A204.1 (cell line): Measurements from ENCODE around the gene RALGDS.
"Not testable (repeated sequence)": the region's sequence is repeated elsewhere in the genome, so short reads cannot be mapped to it uniquely, and the experiment has no call there.

Source experiments
- FAIRE-seq: peaks from 2 replicates; lab custom pipeline; 2012; peaks lifted over from hg19 to GRCh38; lab: Jason Lieb, UNC

RALGDS gene

GRCh38 chr9:133088146-133088750, 32.8 kb downstream of the RALGDS start:
- FAIRE-seq: no peak

DNA sequence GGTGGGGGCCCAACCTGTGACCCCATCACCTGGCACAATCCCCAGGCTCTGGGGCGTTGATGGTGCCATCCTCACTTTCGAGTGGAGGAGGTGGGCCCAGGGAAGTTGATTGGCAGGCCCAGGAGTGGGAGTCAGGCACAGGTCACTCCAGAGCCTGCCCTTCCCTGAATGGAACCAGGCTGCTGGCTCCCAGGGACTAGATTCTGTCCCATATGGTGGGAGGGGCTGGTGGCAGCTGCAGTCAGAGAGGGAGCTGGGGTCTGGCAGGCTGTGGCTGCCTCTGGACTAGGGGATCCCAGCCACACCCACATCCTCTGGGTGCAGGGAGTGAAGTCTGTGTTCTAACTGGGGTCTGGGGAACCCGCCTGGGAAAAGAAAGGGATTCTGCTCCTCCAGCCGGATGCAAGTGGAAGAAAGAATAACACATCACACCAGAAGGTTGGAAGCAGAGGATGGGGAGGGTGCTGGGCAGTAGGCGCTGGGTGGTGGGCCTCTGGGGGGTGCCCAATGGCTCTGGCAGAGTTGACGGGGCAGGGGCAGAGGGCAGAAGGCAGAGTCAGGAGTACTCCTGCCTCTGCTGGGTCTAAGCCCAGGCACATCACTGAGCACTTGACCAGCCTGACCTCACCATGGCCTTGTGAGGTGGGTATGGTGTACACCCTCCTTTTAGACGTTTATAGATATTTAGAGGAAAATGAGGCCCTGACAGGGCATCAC, 33.5 kb downstream of the RALGDS start:
- no peak for FAIRE-seq

- FAIRE-seq: no peak
Observed at GRCh38 chr9:133086894-133087293, 34.1 kb downstream of the RALGDS start.

DNA sequence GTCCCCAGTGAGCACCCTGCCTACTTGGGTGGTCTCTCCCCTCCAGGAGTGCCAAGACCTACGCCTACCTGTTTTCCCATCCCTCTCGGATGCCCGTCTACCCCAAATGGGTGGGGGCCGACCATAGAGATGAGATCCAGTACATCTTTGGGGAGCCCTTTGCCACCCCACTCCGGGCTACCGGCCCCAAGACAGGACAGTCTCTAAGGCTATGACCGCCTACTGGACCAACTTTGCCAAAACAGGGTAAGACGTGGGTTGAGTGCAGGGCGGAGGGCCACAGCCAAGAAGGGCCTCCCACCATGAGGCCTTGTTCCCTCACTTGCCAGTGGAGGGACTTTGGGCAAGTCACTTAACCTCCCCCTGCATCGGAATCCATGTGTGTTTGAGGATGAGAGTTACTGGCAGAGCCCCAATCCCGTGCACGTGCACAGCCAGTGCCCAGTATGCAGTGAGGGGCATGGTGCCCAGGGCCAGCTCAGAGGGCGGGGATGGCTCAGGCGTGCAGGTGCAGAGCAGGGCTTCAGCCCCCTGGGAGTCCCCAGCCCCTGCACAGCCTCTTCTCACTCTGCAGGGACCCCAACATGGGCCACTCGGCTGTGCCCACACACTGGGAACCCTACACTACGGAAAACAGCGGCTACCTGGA, 34.7 kb downstream of the RALGDS start:
- FAIRE-seq: not testable (repeated sequence)

DNA sequence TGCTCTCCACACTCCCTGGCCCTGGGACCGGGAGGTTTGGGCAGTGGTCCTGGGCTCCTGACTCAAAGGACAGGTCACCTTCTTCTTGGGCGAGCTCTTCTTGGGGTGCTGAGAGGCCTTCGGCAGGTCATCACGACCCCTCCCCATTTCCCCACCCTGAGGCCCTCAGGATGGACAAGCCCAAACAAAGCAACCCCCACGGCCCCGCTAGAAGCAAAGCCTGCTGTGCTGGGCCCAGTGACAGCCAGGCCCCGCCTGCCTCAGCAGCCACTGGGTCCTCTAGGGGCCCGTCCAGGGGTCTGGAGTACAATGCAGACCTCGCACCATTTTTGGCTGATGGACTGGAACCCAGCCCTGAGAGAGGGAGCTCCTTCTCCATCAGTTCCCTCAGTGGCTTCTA, 37.4 kb downstream of the RALGDS start:
- FAIRE-seq: not testable (repeated sequence)

DNA sequence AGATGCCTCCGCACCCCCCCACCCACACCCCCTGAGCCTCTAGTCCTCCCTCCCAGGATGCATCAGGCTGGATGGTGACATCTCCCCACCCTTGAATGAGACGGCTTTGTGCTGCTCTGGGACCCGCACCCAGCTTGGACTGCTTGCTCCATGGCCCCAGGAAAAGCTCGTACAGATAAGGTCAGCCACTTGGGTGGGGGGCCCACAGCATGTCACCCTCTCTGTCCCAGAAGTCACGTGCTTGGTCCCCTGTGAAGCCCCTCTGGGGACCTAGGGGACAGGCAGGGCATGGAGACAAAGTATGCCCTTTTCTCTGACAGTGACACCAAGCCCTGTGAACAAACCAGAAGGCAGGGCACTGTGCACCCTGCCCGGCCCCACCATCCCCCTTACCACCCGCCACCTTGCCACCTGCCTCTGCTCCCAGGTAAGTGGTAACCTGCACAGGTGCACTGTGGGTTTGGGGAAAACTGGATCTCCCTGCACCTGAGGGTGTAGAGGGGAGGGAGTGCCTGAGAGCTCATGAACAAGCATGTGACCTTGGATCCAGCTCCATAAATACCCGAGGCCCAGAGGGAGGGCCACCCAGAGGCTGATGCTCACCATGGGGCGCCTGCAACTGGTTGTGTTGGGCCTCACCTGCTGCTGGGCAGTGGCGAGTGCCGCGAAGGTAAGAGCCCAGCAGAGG, 38.9 kb downstream of the RALGDS start:
- FAIRE-seq: not testable (repeated sequence)

DNA sequence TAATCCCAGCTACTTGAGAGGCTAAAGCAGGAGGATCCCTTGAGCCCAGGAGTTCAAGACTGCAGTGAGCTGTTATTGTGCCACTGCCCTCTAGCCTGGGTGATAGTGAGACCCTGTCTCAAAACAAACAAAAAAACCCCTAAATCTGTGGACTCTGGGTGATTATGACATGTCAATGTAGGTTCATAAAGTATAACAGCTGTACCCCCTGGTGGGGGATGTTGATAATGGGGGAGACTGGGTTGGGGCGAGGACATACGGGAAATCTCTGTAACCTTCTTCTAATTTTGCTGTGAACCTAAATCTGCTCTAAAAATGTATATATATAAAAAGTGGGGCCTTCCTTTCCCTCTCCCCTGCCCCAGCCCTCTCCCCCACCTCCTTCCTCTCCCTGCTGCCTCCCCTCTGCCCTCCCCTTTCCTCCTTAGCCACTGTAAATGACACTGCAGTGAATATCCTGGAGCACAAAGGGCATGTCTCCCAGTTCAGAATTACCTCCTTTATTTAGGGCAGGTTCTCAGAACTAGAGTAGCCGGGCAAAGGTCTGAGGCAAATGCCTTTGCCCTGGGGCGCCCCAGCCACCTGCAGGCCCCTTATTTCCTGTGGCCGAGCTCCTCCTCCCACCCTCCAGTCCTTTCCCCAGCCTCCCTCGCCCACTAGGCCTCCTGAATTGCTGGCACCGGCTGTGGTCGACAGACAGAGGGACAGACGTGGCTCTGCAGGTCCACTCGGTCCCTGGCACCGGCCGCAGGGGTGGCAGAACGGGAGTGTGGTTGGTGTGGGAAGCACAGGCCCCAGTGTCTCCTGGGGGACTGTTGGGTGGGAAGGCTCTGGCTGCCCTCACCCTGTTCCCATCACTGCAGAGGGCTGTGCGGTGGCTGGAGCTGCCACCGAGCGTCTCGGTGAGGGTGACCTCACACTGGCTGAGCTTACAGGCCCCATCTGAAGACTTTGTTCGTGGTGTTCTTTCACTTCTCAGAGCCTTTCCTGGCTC, 40.0 kb downstream of the RALGDS start:
- FAIRE-seq: not testable (repeated sequence)

- FAIRE-seq: no peak
Observed at GRCh38 chr9:133080161-133080560, 40.9 kb downstream of the RALGDS start.

- FAIRE-seq: no peak
Observed at GRCh38 chr9:133078486-133078885, 42.6 kb downstream of the RALGDS start.

- no peak for FAIRE-seq
Observed at GRCh38 chr9:133076691-133077090, 44.3 kb downstream of the RALGDS start.

DNA sequence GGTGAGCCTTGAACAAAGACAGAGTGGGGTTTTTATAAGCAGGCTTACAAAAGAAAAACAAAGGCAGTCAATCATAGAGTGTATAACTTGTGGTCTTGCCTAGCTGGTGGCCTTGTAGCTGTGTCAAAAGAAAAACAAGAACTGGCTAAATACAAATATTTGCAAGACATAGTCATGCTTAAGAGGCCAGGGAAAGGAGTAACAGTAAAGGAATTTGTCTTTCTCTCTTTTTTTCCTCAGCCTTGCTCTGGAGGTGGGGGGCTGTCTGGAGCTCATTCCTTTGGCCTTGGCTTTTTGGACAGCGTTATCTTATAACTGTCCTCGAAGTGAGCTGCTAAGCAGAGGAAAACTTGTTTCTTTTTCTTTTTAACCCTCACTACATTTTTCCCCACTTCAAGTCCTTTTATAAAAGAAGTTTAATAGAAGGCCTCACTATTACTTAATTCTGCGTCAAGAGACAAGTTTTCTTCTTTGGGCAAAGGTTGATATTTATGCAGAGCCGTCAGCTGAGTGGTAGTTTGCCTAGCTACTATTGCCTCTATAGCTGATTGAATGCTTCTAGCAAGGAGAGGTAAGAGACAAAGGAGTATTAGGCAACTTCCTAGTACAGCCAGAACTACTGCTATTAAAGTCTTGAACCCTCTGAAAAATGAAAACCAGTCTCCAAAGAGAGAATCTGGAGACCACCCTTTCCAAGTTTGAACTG, 45.0 kb downstream of the RALGDS start:
- no peak for FAIRE-seq

- no peak for FAIRE-seq
Observed at GRCh38 chr9:133074111-133074651, 46.9 kb downstream of the RALGDS start.

- FAIRE-seq: no peak
Observed at GRCh38 chr9:133073086-133074014, 47.7 kb downstream of the RALGDS start.

GRCh38 chr9:133072210-133072609, 48.8 kb downstream of the RALGDS start:
- not testable (repeated sequence) for FAIRE-seq

DNA sequence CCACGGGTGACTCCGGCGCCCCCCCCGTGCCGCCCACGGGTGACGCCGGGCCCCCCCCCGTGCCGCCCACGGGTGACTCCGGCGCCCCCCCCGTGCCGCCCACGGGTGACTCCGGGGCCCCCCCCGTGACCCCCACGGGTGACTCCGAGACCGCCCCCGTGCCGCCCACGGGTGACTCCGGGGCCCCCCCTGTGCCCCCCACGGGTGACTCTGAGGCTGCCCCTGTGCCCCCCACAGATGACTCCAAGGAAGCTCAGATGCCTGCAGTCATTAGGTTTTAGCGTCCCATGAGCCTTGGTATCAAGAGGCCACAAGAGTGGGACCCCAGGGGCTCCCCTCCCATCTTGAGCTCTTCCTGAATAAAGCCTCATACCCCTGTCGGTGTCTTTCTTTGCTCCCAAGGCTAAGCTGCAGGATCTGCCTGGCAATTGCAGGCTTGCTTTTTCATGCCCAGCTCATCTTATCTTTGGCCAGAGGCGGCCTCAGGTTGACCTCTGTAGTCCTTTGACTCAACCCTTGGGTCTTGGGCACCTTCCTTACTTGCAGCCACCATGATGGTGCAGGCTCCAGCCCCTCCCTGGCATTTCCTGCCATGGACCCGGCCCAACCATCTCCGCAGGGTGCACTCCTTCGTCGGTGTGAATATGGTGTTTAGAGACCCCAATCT, 49.4 kb downstream of the RALGDS start:
- FAIRE-seq: no peak

DNA sequence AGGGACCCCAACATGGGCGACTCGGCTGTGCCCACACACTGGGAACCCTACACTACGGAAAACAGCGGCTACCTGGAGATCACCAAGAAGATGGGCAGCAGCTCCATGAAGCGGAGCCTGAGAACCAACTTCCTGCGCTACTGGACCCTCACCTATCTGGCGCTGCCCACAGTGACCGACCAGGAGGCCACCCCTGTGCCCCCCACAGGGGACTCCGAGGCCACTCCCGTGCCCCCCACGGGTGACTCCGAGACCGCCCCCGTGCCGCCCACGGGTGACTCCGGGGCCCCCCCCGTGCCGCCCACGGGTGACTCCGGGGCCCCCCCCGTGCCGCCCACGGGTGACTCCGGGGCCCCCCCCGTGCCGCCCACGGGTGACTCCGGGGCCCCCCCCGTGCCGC, 50.1 kb downstream of the RALGDS start:
- not testable (repeated sequence) for FAIRE-seq

- FAIRE-seq: not testable (repeated sequence)
Observed at GRCh38 chr9:133070500-133070961, 50.5 kb downstream of the RALGDS start.

GRCh38 chr9:133068431-133068830, 52.6 kb downstream of the RALGDS start:
- not testable (repeated sequence) for FAIRE-seq

GRCh38 chr9:133067813-133068212, 53.2 kb downstream of the RALGDS start:
- no peak for FAIRE-seq
